Measurements from ENCODE around the gene IRX4.

The IRX4 gene

DNA sequence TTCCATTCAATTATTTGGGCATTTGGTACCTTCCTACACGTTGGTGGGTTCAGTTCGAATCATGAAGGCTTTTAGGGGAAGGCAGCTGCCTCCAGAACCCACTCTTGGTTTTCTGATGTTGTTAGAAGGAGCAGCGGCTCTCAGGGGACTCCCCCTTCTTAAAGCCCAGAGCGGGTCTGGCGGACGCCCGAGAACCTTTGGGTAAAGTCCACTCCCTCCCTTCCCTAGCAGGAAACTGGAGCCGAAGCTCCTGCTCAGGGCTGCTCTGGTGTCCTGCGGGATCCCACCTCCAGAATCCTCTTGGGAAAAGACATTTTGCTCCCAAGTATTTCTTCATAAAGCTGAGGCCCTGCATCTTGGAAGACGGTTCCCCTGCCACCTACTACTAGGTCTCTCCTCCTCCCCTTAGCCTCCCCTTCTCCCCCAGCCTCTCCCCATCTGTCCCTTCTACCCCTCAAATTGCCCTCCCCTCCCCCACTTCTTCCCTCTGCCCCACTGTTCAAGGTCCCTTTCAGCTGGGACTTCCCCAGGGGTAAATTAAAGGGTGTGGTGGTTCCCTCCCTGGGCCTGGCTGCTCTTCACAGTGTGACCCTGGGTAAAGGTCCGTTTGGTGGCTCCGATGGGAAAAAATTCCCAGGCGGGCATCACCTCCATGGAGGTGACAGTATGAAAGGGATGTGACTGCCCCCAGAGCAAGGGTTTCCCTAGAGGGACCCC, 9.3 kb downstream of the IRX4 start:
- TF ChIP-seq GATA2 (IDR thresholded peaks at IDR 0.05; ENCODE audit: low read depth, low read length) = no peak
- TF ChIP-seq GATA3 (IDR thresholded peaks at IDR 0.05; ENCODE audit: low read depth, low read length) = no peak

DNA sequence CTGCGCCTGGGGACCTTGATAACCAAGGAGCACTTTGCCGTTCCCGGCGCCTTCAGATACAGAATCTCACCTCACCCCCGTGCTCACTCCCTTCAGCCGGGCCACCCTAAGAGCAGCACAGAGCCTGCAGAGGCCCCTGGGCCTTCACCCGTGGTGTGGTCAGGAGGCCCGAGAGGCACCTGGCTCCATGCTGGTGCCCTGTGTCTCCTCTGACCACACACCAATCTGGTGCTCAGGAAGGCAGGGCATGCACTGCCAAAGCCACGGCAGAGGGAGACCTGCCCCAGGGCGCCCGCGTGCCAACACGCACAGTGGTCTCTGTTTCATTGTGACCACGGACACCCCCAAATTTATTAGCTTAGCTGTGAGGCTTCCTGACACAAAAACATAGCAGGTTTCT, 11.3 kb downstream of the IRX4 start:
- TF ChIP-seq GATA3 (IDR thresholded peaks at IDR 0.05; ENCODE audit: low read depth, low read length) = no peak
- no peak for TF ChIP-seq GATA2 (IDR thresholded peaks at IDR 0.05; ENCODE audit: low read depth, low read length)

DNA sequence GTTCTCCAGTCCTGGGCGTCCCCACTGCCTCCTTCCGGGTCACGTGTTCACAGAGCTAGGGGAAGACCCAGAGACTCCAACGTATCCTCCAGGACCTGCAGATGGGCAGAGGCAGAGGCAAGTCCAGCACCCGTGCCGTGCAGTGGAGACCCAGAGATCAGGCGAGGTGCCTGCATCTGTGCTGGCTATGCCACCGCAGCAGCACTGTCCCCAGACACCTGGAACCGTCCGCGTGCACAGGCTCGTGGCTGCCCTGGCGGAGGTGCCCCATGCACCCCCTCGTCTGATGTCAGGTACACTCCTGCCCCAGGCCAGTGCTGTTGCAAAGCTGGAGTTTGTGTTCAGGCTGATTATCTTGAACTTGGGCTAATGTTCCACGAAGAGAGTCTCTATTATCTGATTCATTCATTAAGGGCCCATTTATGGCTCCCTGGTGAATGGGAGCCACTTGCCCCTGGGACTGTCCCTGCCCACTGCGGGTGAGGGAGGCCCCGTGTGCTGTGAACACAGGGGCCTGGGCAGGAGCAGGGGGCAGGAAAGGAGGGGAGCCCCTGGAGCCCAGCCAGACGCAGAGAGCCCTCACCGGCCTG, 13.7 kb downstream of the IRX4 start:
- TF ChIP-seq GATA2 (IDR thresholded peaks at IDR 0.05; ENCODE audit: low read depth, low read length) = no peak
- no peak for TF ChIP-seq GATA3 (IDR thresholded peaks at IDR 0.05; ENCODE audit: low read depth, low read length)

DNA sequence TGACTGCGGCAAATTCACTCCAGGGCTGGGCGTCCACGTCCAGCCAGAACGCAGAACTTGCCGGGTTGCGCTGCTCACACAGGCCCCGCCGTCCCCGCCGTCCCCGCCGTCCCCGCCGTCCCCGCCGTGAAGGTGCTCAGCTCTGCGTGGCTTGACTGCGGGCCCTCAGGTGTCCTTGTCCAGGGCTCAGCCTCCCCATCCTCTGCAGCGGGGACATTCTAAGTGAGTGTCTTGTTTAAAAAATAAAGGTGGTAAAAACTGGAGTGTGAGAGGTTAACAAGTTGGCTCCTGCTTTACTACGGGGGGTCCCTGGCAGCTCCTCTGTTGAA, 14.9 kb downstream of the IRX4 start:
- TF ChIP-seq GATA2 (IDR thresholded peaks at IDR 0.05; ENCODE audit: low read depth, low read length) (no peak), GATA3 (IDR thresholded peaks at IDR 0.05; ENCODE audit: low read depth, low read length) (no peak)

DNA sequence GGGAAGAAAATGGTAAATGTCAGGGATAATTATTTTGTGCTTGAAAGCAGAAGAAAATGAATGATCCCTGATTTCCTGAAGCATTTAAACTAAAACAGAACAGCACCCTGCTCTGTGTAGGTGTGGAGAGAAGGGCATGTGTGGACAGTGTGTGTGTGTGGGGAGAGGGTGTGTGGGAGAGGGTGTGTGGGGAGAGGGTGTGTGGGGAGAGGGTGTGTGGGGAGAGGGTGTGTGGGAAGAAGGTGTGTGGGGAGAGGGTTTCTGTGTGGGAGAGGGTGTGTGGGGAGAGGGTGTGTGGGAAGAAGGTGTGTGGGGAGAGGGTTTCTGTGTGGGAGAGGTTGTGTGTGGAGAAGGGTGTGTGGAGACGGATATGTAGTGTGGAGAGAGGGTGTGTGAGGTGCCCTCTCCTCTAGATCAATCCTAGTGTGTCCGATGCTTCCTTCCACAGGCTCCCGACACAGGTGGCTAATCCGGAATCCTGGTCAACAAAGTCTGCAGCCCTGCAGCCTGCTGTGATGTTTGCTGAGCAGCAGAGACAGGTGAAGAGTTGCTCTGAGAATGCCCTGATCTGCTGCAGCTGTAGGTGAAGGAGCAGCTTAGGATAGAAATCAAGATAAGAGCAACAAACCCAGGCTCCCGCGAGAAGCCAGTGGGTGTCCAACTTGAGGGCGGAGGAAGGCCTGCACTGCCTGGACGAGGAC, 15.5 kb downstream of the IRX4 start:
- no peak for TF ChIP-seq GATA2 (IDR thresholded peaks at IDR 0.05; ENCODE audit: low read depth, low read length)
- TF ChIP-seq GATA3 (IDR thresholded peaks at IDR 0.05; ENCODE audit: low read depth, low read length) = no peak

DNA sequence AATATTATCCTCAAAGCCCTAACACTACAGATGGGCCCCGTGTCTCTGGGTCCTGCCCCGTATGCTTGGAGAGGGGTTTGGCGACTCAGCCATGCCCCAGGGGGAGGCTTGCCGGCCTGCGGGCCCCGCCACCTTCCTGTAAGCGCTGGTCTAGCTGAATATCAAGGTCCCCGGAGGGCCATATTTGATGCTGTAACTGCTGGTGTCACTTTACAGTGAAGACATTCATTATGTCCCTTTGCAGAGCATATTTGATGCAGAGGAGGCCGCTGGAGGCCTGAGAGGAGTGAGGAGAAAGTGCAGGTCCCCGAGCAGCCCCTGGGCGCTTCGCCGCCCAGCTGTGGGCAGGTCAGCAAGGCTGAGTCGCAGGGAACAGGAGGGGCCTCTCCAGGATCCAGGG, 16.8 kb downstream of the IRX4 start:
- TF ChIP-seq GATA2 (IDR thresholded peaks at IDR 0.05; ENCODE audit: low read depth, low read length) = no peak
- TF ChIP-seq GATA3 (IDR thresholded peaks at IDR 0.05; ENCODE audit: low read depth, low read length) = no peak

DNA sequence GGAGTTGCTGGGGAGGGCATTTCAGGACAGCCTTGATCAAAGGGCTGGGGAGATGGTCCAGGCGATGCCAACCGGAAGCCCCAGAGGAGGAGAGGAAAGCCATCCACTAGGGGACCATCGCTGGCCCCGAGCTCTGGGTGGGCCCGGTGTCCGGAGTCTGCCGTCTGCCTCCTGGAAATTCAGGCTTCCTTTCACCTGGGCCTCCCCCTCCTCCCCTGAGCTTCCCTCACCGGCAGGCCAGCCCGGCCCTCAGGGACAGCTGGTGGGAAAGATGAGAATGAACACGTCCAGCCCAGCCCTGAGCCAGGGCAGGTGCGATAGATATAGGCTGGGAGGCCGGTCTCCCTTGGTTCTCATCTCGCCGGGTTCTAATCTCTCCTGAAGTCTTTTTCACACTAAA, 17.2 kb downstream of the IRX4 start:
- TF ChIP-seq GATA2 (IDR thresholded peaks at IDR 0.05; ENCODE audit: low read depth, low read length) (no peak), GATA3 (IDR thresholded peaks at IDR 0.05; ENCODE audit: low read depth, low read length) (no peak)

DNA sequence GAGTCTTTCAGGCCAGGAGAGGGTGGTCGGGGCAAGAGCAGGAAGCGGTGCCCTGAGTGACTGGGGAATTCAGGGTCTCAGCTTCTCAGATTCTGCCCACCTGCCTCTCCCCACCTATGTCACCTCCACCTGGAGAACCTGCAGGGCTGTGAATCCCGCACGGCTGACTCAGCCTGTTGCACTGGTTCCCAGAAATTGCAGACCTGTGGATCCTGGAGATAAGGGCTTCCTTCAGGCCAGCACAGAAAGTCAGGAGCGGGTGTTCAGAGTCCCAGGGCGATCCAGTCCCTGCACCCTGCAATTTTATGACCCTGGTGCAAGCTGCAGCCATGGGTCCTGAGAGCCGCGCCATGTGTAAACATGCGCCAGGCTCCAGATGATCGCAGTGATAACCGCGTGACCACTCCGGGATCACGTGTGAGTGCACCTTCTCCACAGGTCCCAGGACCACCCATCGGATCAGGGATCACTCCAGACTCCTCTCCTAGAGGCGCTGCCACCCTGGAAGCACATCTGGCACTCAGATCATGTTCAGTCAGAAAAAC, 17.8 kb downstream of the IRX4 start:
- TF ChIP-seq GATA2 (IDR thresholded peaks at IDR 0.05; ENCODE audit: low read depth, low read length) (no peak), GATA3 (IDR thresholded peaks at IDR 0.05; ENCODE audit: low read depth, low read length) (no peak)

DNA sequence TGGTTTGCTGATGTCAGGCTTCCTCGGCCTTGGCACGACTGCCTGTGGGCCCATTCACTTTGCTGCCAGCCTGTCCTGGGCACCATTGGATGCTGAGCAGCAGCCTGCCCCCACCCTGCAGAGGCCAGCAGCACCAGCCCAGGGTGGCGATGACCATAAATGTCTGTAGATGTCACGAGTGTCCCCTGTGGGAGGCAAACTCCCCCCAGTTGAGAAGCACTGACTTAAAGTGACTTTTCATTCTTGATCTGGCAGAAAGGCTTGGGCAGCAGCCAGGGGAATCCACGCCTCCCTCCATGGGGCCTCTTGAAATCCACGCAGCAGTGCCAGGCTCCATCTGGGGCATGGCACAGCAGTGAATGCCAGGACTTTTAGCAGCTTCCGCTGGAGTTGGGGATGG, 21.8 kb downstream of the IRX4 start:
- no peak for TF ChIP-seq GATA3 (IDR thresholded peaks at IDR 0.05; ENCODE audit: low read depth, low read length)
- TF ChIP-seq GATA2 (IDR thresholded peaks at IDR 0.05; ENCODE audit: low read depth, low read length) = no peak

DNA sequence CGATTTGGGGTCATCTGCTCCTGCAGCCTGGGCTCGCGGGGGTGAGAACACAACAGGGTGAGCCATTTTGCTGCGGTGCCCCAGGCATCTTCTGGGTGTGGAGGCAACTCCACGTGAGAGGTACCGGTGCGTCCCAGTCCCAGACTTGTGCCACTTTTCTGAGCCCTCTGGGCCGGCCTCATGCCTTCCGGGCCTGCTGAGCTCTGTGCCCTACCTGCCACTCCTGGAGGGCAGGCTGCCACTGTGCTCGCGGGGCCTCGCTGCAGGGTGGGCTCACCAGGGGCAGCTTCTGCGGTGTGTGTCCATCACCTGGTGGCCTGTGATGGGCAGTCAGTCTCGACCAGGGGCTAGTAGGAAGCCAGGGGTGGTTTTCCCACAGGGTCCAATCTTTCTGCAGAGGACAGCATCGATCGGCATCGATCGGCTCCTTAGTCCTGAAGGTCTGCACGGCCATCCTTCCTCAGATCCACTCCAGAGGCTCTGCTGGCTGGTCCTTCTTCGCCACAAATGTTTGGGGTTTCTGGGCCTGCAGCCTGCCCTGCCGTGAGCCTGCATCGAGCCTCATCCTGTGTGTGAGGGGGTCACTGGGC, 22.6 kb downstream of the IRX4 start:
- TF ChIP-seq GATA3 (IDR thresholded peaks at IDR 0.05; ENCODE audit: low read depth, low read length) (no peak), GATA2 (IDR thresholded peaks at IDR 0.05; ENCODE audit: low read depth, low read length) (no peak)

DNA sequence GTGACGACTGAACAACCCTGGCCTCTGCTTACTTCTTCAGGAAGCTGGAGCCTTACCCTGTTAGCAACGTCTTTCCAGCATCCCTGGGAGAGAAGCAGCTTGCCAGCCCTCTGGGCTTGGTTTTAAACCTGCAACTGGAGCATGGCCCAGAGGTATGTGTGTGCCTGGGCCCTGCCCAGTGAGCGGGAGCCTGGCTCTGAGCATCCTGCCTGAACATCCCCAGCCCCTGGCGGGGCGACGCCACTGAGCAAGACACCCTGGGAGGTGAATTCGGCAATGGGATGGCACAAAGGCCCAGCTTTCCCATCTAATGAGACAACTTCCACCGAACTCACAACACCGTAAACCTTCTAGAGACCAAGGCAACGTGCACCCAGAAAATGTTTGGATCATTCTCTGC, 23.6 kb downstream of the IRX4 start:
- TF ChIP-seq GATA3 (IDR thresholded peaks at IDR 0.05; ENCODE audit: low read depth, low read length) = no peak
- TF ChIP-seq GATA2 (IDR thresholded peaks at IDR 0.05; ENCODE audit: low read depth, low read length) = no peak

DNA sequence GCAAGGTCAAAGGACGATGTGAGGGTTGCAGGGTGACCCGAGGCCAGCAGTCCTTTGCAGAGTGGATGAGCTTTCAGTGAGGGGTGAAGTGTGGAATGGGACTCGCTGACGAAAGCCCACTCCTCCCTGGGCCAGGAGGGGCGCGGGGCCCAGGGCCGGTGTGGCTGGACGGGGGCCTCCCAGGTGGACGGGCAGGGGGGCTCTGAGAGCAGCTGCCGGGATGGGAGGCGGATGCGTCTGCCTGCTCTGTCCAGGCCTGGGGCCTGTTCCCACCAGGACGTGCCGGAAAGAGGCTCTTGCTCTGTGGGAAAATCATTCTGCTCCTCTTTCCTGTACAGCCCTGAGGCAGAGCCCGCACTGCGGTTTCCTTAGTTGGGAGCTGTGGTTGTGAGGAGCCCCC, 24.3 kb downstream of the IRX4 start:
- TF ChIP-seq GATA2 (IDR thresholded peaks at IDR 0.05; ENCODE audit: low read depth, low read length) = no peak
- TF ChIP-seq GATA3 (IDR thresholded peaks at IDR 0.05; ENCODE audit: low read depth, low read length) = no peak

DNA sequence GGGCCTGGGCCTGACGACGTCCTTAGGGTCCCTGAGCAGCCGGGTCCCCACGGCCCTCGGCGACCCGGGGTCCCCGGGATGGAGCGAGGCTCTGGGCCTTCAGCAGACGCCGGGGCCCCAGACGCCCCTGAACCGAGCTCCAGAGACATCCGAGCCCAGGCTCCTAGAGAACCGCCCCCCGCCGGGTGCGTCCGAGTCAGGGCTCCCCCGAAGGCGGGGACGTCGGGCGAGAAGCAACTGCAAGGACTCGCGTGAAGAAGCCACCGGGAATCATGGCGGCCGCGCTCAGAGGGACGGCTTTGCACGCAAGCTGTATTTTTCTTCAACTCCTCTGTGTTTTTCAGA, 25.5 kb downstream of the IRX4 start:
- TF ChIP-seq GATA3 (IDR thresholded peaks at IDR 0.05; ENCODE audit: low read depth, low read length) (no peak), GATA2 (IDR thresholded peaks at IDR 0.05; ENCODE audit: low read depth, low read length) (no peak)

DNA sequence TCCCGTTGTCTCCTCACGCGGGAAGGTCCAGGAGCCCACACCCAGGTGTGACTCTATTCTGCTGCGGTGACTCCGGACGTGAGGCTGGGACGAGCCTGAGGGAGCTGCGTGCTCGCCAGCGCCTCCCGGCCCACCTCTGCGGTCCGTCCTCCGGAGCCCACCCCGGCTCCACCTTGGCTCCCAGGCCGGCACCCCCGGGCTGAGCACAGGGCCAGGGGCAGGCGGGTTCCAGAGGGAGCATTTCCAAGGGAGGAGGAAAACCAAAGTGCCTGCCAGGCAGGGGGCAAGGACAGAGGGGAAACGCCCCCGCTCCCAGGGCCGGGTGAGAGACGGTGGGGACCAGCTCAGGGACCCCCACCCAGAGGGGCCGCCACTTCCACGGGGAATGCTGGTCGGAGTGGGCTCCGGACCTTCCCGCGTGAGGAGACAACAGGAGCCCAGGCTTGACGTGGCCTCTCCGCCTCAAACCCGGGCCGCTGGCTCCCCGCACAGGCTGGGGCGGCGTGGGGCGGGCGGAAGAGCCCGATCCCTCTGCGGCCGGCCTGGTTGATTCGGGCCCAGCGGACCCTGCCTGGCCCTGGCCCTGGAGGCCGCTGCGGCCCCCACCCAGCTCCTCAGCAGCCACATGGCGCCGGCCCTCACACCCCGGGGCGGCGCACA, 26.0 kb downstream of the IRX4 start:
- TF ChIP-seq GATA2 (IDR thresholded peaks at IDR 0.05; ENCODE audit: low read depth, low read length) (no peak), GATA3 (IDR thresholded peaks at IDR 0.05; ENCODE audit: low read depth, low read length) (no peak)
